Fibroblast of lung (primary cell): Measurements from ENCODE around the gene CSF2RB. TPM values are rescaled to one million over a fixed set of nuclear protein-coding genes. Genes with fewer than 3 reads are reported as not detected.

Experiments
- DNase-seq, 2 donors: peaks; one replicate each; pipeline versions ENCODE4 v3.0.0 to v3.0.0-alpha.2; 2010; ENCODE audit warnings: low read depth in 2 of 2
- H2AFZ ChIP-seq: 2 replicates; pipeline ENCODE4 v1.5.1; 2012; ENCODE audit warnings: low read length, control low read depth, inconsistent platforms
- H3K27ac ChIP-seq: 2 replicates; pipeline ENCODE4 v1.5.1; 2011; ENCODE audit warnings: low read length, control low read depth; ENCODE audit not compliant: insufficient read depth
- H3K27me3 ChIP-seq: 2 replicates; pipeline ENCODE4 v1.5.1; 2011; ENCODE audit warnings: mild to moderate bottlenecking, low read length; ENCODE audit not compliant: control insufficient read depth, insufficient read depth
- H3K36me3 ChIP-seq: 2 replicates; pipeline ENCODE4 v1.5.1; 2011; ENCODE audit warnings: low read length; ENCODE audit not compliant: control insufficient read depth, insufficient read depth
- H3K4me1 ChIP-seq: 2 replicates; pipeline ENCODE4 v1.5.1; 2011; ENCODE audit warnings: low read length; ENCODE audit not compliant: control insufficient read depth, insufficient read depth; ENCODE audit errors: extremely low read depth
- H3K4me2 ChIP-seq: 2 replicates; pipeline ENCODE4 v1.5.1; 2011; ENCODE audit warnings: low read length, control low read depth; ENCODE audit not compliant: insufficient read depth; ENCODE audit errors: extremely low read depth
- H3K4me3 ChIP-seq, 4 experiments: fragments of 200-600 bp in 1 of 4; sonication (generic) in 1 of 4; replicated peaks in 1 of 4; 2 replicates each; pipeline ENCODE4 v1.5.1; 2011 to 2016; ENCODE audit warnings: low read length in 4 of 4, low read depth in 3 of 4, mild to moderate bottlenecking in 3 of 4, control low read depth in 2 of 4, inconsistent platforms in 1 of 4, mixed read lengths in 1 of 4; ENCODE audit not compliant: insufficient read depth in 1 of 4; ENCODE audit errors: control extremely low read depth in 1 of 4
- H3K79me2 ChIP-seq: 2 replicates; pipeline ENCODE4 v1.5.1; 2012; ENCODE audit warnings: mild to moderate bottlenecking, low read length, inconsistent platforms; ENCODE audit not compliant: control insufficient read depth, insufficient read depth
- H3K9ac ChIP-seq: 2 replicates; pipeline ENCODE4 v1.5.1; 2011; ENCODE audit warnings: mild to moderate bottlenecking, low read length, control low read depth; ENCODE audit not compliant: insufficient read depth
- H3K9me3 ChIP-seq: 2 replicates; pipeline ENCODE4 v1.5.1; 2012; ENCODE audit warnings: low read depth, low read length; ENCODE audit not compliant: control insufficient read depth, insufficient read depth
- H4K20me1 ChIP-seq: 2 replicates; pipeline ENCODE4 v1.5.1; 2011; ENCODE audit warnings: low read length; ENCODE audit not compliant: control insufficient read depth, insufficient read depth; ENCODE audit errors: extremely low read depth
- EZH2 ChIP-seq: IDR thresholded peaks from 2 replicates; pipeline ENCODE4 v1.5.1; 2012; ENCODE audit warnings: low read length, control low read depth, mild to moderate bottlenecking; ENCODE audit errors: missing control alignments
- polyA plus RNA-seq, 2 donors: library from polyadenylated mRNA; depleted of rRNA in 1 of 2; stranded (reverse) in 1 of 2; unstranded in 1 of 2; fragments of >200 nt; gene quantifications; 2 replicates each; pipeline ENCODE4 v1.2.1, GENCODE V29; 2011 to 2012; ENCODE audit warnings: missing spikeins in 1 of 2
- total RNA-seq: library from RNA; depleted of rRNA; stranded (reverse); fragments of >200 nt; gene quantifications from 2 replicates; pipeline ENCODE4 v1.2.1, GENCODE V29; 2014
- TF ChIP-seq, protein P1 (sequence below), 2 donors: IDR thresholded peaks in 1 of 2; conservative IDR thresholded peaks in 1 of 2; 1 replicate in 1 of 2; 2 replicates in 1 of 2; pipeline ENCODE4 v1.5.1; 2011 to 2012; ENCODE audit warnings: low read length in 2 of 2, control low read depth in 1 of 2, inconsistent platforms in 1 of 2, low read depth in 1 of 2, mild to moderate bottlenecking in 1 of 2

The CSF2RB gene
- total and polyA plus RNA-seq, 2 donors (not counting 1 experiment from before 2014, with no cell fraction given), result not detected

DNA sequence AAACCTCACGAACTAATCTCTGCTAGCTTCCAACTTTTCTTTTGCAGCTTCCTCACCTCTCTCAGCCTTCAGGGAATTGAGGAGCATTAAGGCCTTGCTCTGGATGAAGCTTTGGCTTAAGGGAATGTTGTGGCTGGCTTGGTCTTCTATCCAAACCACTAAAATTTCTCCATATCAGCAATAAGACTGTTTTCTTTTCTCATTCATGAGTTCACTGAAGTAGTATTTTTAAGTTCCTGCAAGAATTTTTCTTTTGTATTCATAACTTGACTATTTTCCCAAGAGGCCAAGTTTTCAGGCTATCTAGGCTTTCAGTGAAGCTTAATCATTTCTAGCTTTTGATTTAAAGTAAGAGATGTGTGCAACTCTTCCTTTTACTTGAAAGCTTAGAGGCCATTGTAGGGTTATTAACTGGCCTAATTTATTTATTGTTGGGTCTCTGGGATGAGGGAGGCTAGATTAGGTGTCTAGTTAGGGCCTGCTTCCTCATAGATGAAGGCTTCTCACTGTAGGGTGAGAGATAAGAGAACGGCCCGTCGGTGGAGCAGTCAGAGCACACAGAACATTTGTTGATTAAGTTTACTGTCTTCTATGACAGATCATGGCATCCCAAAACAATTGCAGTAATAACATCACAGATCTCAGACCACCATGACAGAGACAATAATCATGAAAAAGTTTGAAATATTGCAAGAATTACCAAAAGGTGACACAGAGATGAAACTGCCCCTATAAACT, 33.2 kb downstream of the CSF2RB start:
- no peak overlapping the region for H3K4me2 ChIP-seq
- peaks cover 5% of the 10 kb centered on the region for H3K27me3 ChIP-seq

DNA sequence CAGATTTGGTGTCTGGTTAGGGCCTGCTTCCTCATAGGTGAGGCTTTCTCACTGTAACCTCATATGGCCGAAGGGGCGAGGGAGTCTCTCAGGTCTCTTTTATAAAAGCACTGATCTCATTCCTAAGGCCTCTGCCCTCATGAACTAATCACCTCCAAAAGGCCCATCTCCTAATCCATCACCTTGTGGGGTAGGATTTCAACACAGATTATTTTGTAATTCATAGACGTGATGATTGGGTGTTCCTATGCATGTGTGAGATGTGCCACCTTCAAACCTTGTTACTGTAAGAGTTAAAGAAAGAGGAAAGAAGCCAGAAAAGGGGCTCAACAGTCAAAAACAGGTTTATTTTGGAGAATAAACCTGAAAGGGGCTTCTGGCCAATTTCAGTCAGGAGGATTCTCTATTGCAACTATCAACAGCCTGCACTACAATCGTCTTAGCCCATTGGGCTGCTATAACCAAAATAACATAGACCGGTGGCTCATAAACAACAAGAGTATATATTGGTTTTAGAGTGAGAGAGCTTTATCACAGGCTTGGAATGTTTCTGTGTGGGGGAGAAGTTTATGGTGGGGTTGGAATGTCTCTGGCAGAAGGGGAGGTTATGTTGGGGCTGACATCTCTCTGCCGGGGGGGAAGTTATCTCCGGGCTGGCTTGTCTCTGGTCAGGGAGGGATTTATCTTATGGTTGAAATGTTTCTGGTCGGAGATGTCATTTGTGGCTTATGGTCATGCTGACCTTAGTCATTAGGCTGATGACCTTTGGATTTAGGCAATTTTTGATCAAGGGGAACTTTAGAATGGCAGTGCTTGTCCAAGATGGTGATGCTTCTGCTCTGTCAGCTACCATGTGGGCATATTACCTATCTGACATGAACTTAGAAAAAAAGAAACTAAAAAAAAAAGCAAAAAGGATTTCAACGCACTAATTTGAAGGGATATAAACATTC, 35.1 kb downstream of the CSF2RB start:
- no peaks in the 10 kb centered on the region for H4K20me1 ChIP-seq

More for the DNA sequence above, 33.2 kb downstream of the CSF2RB start:
- peak in 1 of 2 donors; percentile 52 for DNase-seq
- Histone ChIP-seq H3K36me3 (no peaks in the 10 kb centered on the region), H2AFZ (no peak overlapping the region), H3K4me1 (no peaks in the 10 kb centered on the region), H3K4me3 (no peak overlapping the region), H3K27ac (no peak overlapping the region), H3K9ac (no peak overlapping the region), H4K20me1 (no peaks in the 10 kb centered on the region), H3K9me3 (no peaks in the 10 kb centered on the region), H3K79me2 (no peaks in the 10 kb centered on the region)
- TF ChIP-seq, protein P1, sequence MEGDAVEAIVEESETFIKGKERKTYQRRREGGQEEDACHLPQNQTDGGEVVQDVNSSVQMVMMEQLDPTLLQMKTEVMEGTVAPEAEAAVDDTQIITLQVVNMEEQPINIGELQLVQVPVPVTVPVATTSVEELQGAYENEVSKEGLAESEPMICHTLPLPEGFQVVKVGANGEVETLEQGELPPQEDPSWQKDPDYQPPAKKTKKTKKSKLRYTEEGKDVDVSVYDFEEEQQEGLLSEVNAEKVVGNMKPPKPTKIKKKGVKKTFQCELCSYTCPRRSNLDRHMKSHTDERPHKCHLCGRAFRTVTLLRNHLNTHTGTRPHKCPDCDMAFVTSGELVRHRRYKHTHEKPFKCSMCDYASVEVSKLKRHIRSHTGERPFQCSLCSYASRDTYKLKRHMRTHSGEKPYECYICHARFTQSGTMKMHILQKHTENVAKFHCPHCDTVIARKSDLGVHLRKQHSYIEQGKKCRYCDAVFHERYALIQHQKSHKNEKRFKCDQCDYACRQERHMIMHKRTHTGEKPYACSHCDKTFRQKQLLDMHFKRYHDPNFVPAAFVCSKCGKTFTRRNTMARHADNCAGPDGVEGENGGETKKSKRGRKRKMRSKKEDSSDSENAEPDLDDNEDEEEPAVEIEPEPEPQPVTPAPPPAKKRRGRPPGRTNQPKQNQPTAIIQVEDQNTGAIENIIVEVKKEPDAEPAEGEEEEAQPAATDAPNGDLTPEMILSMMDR (conservative IDR thresholded peaks at IDR 0.05 in 1 of 2, IDR thresholded peaks at IDR 0.05 in 1 of 2; ENCODE audit: low read depth in 1 of 2, low read length in 2 of 2), result no peak
- no peak for TF ChIP-seq EZH2

More for the DNA sequence above, 35.1 kb downstream of the CSF2RB start:
- Histone ChIP-seq H2AFZ (no peak overlapping the region), H3K9ac (no peak overlapping the region), H3K4me2 (no peak overlapping the region), H3K27ac (no peak overlapping the region), H3K27me3 (no peaks in the 10 kb centered on the region), H3K4me3 (no peak overlapping the region), H3K9me3 (no peaks in the 10 kb centered on the region), H3K4me1 (no peaks in the 10 kb centered on the region), H3K79me2 (no peaks in the 10 kb centered on the region), H3K36me3 (no peaks in the 10 kb centered on the region)
- peak in 1 of 2 donors; percentile 41 for DNase-seq
- TF ChIP-seq EZH2, result no peak
- TF ChIP-seq, protein P1 (conservative IDR thresholded peaks at IDR 0.05 in 1 of 2, IDR thresholded peaks at IDR 0.05 in 1 of 2; ENCODE audit: low read depth in 1 of 2, low read length in 2 of 2), result no peak
